Activated T-cell treated with anti-CD3 and anti-CD28 coated beads, Interleukin-2, amount 50 U/mL, for 72 hours (primary cell): ENCODE measurements around the gene TPSB2. TPM values are rescaled to one million over a fixed set of nuclear protein-coding genes. Genes with fewer than 3 reads are reported as not detected.
"Not testable (repeated sequence)": the region's sequence is repeated elsewhere in the genome, so short reads cannot be mapped to it uniquely, and the experiment has no call there.

Experiments
- ATAC-seq, 2 donors: fragments of 150-1000 bp; cut with Tn5 transposase; replicated peaks in 1 of 2; 2 replicates each; pipeline ENCODE4 v1.10.0; 2021; ENCODE audit warnings: moderate library complexity in 2 of 2, mild to moderate bottlenecking in 1 of 2
- DNase-seq, 2 donors: peaks; one replicate each; pipeline ENCODE4 v3.0.0; 2021 to 2022; ENCODE audit warnings: mixed read lengths in 1 of 2
- H3K27ac Mint-ChIP-seq: one replicate; pipeline ENCODE4 v1.8.0; 2022; ENCODE audit warnings: mild to moderate bottlenecking, moderate library complexity, mixed read lengths
- H3K27me3 Mint-ChIP-seq: one replicate; pipeline ENCODE4 v1.8.0; 2022; ENCODE audit warnings: low read depth, mixed read lengths
- H3K36me3 Mint-ChIP-seq, 2 donors: one replicate each; pipeline ENCODE4 v1.8.0; 2022; ENCODE audit warnings: mixed read lengths in 2 of 2, mild to moderate bottlenecking in 1 of 2; ENCODE audit not compliant: insufficient read depth in 2 of 2
- H3K4me1 Mint-ChIP-seq: one replicate; pipeline ENCODE4 v1.8.0; 2022; ENCODE audit warnings: low read depth, mixed read lengths
- H3K4me3 Mint-ChIP-seq, 2 donors: one replicate each; pipeline ENCODE4 v1.8.0; 2022; ENCODE audit warnings: mild to moderate bottlenecking in 2 of 2, mixed read lengths in 2 of 2, moderate library complexity in 2 of 2
- H3K9me3 Mint-ChIP-seq, 2 donors: one replicate each; pipeline ENCODE4 v1.8.0; 2022; ENCODE audit warnings: mixed read lengths in 2 of 2
- total RNA-seq, 2 donors: library from RNA; stranded (reverse); gene quantifications; one replicate each; pipeline ENCODE4 v1.2.3, GENCODE V29; 2022

Gene TPSB2
- total RNA-seq, 2 donors from 2014 or later = 0.60 TPM; not detected in 1

DNA sequence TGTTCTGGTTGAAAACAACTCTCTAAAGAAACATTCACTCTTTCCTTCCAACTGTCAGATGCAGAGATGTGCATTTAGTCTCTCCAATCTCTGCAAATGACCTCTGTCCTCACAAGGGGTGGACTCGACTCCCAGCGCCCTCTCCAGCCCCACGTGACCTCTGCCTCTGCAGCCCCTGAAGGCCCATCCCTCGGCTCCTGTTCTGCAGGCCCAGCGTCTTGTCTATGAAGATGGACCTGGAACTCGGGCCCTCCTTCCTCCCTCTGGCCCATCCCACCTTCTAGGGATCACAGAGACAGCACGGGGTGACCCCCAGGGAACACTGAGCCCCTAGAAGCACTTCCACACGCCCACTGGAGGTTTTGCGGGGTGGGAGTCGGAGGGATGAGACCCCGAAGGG, 13.4 kb upstream of the TPSB2 start:
- H3K27ac Mint-ChIP-seq, H3K4me1 Mint-ChIP-seq, H3K36me3 Mint-ChIP-seq, DNase-seq, H3K9me3 Mint-ChIP-seq, ATAC-seq, H3K4me3 Mint-ChIP-seq: not testable (repeated sequence)
- peaks cover 26% of the 10 kb centered on the region for H3K27me3 Mint-ChIP-seq

- not testable (repeated sequence) for ATAC-seq, H3K27ac Mint-ChIP-seq, H3K4me3 Mint-ChIP-seq, H3K4me1 Mint-ChIP-seq, H3K9me3 Mint-ChIP-seq, H3K36me3 Mint-ChIP-seq, DNase-seq
- H3K27me3 Mint-ChIP-seq = peaks cover 16% of the 10 kb centered on the region
Measured at GRCh38 chr16:1241081-1241480, 11.1 kb upstream of the TPSB2 start.

DNA sequence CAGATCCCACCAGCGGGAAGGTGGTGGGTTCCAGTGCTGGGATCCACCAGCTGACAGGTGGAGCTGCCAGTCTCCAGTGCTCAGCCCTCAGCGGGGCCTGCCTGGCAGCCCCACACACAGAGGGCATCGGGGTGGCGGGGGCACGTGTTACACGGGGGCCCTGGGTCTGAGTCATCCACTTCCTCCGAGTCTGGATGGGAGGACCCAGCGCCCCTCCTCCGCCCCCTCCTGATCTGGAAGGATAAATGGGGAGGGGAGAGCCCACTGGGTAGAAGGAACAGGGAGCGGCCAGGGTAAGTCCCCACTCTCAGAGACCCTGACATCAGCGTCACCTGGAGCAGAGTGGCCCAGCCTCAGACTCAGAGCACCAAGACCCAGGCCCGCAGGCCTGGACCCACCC, 10.5 kb upstream of the TPSB2 start, which contains the start of gene TPSAB1:
TPSAB1 (plus strand) TSS at position 270 of the 400 bp plus-strand sequence. CDS start 234 bp downstream, outside the sequence.
- H3K27ac Mint-ChIP-seq, H3K4me1 Mint-ChIP-seq, H3K9me3 Mint-ChIP-seq, ATAC-seq, H3K4me3 Mint-ChIP-seq, H3K27me3 Mint-ChIP-seq, DNase-seq, H3K36me3 Mint-ChIP-seq: not testable (repeated sequence)

- H3K36me3 Mint-ChIP-seq, H3K9me3 Mint-ChIP-seq, ATAC-seq: not testable (repeated sequence)
Measured at GRCh38 chr16:1239575-1239974, 9.6 kb upstream of the TPSB2 start.

DNA sequence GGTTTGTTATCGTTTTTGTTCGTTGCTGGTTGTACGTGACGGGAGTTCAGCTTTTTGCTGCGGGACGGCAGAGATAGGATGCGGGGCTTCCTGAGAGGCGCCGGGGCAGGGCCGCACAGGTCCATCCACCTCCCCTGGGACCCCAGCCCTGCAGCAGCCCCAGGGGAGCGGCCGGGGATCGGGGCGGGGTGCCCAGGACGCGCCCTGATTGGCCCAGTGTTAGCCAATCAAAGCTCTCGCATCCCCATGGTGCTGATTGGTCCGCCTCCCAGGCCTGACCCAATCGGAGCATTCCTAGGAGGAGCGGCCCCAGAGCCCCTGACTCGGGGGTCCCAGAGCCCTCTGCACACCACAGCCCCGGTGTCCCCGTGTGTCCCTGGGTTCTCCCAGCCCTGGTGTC, 8.9 kb upstream of the TPSB2 start:
- not testable (repeated sequence) for H3K9me3 Mint-ChIP-seq, H3K27ac Mint-ChIP-seq, DNase-seq, H3K27me3 Mint-ChIP-seq, H3K4me3 Mint-ChIP-seq, H3K4me1 Mint-ChIP-seq, H3K36me3 Mint-ChIP-seq
- ATAC-seq = peak in 1 of 2 donors; percentile 53

More at GRCh38 chr16:1239575-1239974, 9.6 kb upstream of the TPSB2 start:
- H3K4me3 Mint-ChIP-seq, DNase-seq, H3K27ac Mint-ChIP-seq, H3K4me1 Mint-ChIP-seq, H3K27me3 Mint-ChIP-seq: not testable (repeated sequence)

DNA sequence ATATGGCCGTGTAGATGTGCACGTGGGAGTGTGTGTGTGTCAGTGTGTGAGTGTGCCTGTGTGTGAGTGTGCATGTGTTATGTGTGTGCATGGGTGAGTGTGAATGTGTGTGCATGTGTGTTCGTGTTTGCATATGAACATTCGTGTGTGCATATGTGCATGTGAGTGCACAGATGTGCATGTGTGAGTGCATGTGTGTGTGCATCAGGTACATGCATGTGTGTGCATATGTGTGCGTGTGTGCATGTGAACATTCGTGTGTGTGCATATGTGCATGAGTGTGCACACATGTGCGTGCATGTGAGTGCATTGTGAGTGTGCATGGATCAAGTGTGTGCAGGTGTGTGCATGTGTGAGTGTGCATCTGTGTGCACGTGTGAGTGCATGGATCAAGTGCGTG, 8.0 kb upstream of the TPSB2 start:
- H3K4me1 Mint-ChIP-seq = no peaks in the 10 kb centered on the region
- ATAC-seq (no peak), DNase-seq (no peak)
- H3K27ac Mint-ChIP-seq = no peak overlapping the region
- no peaks in the 10 kb centered on the region for H3K36me3 Mint-ChIP-seq
- H3K27me3 Mint-ChIP-seq = peaks cover 6% of the 10 kb centered on the region
- no peak overlapping the region for H3K4me3 Mint-ChIP-seq
- no peaks in the 10 kb centered on the region for H3K9me3 Mint-ChIP-seq

DNA sequence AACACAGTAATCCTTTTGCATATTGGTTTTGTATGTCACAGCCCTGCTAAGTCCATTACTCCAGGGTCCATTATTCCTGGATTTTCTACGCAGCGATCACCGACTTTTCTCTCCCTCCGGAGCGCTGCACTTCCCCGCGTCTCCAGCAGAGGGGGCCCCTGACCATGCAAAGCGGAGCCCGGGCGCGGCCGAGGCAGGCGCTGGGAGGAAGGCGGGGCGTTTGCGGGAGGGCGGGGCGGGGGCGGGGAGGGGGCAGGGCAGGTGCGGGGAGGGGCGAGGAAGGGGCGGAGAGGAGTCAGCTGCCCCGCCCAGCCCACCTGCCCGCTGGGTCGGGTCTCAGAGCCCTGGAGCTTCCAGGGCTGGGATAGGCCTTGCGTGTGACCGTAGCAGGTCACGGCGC, 6.7 kb upstream of the TPSB2 start:
- H3K9me3 Mint-ChIP-seq, H3K36me3 Mint-ChIP-seq, H3K27me3 Mint-ChIP-seq, H3K4me1 Mint-ChIP-seq, H3K27ac Mint-ChIP-seq, DNase-seq, H3K4me3 Mint-ChIP-seq: not testable (repeated sequence)
- peak; percentile 56 to 62 for ATAC-seq

DNA sequence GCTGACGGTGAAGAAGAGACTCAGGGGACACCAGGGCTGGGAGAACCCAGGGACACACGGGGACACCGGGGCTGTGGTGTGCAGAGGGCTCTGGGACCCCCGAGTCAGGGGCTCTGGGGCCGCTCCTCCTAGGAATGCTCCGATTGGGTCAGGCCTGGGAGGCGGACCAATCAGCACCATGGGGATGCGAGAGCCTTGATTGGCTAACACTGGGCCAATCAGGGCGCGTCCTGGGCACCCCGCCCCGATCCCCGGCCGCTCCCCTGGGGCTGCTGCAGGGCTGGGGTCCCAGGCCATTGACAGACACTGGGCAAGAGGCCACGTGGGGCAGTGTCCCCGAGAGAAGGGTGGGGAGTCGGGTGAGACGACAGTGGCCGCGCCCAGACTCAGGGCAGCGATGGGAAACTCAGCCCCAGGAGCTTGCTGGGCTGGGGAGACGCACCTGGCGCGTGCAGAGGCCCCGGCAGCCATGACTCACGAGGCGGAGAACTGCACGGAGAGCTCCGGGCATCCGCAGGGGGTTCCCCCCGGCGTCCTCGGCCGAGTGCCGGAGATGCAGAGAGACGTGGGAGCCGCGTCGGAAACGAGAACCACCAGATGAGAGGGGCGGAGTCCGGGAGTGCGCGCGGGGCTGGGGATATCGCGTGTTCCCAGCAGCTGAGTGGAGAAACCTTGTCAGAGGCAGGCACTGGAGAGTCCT, 2.2 kb upstream of the TPSB2 start:
- H3K27ac Mint-ChIP-seq, H3K4me1 Mint-ChIP-seq, H3K27me3 Mint-ChIP-seq, DNase-seq, H3K36me3 Mint-ChIP-seq, H3K4me3 Mint-ChIP-seq, H3K9me3 Mint-ChIP-seq: not testable (repeated sequence)
- peak; percentile 56 to 75 for ATAC-seq

DNA sequence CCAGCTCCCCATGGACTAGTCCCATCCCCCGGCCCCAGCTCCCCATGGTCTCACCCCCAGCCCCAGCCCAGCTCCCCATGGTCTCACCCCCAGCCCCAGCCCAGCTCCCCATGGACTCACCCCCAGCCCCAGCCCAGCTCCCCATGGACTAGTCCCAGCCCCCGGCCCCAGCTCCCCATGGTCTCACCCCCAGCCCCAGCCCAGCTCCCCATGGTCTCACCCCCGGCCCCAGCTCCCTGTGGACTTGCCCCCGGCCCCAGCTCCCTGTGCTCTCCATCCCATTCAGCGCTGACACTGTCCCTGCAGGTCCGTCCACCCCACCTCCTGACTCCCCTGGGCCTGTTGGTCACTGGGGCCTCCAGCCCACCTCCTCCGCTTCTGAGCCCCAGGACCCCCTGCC, 1.3 kb upstream of the TPSB2 start:
- DNase-seq, H3K4me1 Mint-ChIP-seq, H3K36me3 Mint-ChIP-seq, H3K27ac Mint-ChIP-seq, H3K4me3 Mint-ChIP-seq, H3K27me3 Mint-ChIP-seq, ATAC-seq, H3K9me3 Mint-ChIP-seq: not testable (repeated sequence)

DNA sequence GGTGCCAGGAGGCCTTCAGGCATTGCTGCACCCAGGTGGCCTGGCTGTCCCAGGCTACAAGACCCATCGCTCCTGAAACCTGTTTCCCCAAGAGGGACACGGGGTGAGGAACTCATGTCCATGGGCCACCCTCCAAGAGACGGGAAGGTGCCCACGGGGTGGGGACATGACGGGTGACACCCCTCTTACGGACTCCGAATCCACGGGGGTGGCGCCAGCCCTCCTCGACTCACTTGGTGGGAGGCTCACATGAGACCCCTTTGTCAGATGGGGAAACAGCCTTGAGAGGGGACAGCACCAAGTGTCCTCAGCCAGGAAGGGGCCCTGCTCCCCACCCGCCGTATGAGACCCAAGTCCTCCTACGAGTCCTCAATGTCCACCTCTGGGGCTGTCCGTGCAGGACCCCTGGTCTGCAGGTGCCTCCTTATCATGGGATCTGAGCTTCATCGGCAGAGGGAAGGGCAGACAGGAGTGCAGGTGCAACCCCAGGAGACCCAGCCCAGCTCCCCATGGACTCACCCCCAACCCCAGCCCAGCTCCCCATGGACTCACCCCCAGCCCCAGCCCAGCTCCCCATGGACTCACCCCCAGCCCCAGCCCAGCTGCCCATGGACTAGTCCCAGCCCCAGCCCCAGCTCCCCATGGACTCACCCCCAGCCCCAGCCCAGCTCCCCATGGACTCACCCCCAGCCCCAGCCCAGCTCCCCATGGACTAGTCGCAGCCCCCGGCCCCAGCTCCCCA, 658 bp upstream of the TPSB2 start:
- ATAC-seq, H3K27me3 Mint-ChIP-seq, H3K4me3 Mint-ChIP-seq: not testable (repeated sequence)

GRCh38 chr16:1229476-1229875, 508 bp downstream of the TPSB2 start:
- not testable (repeated sequence) for ATAC-seq, H3K4me3 Mint-ChIP-seq, DNase-seq, H3K36me3 Mint-ChIP-seq, H3K9me3 Mint-ChIP-seq, H3K27me3 Mint-ChIP-seq, H3K27ac Mint-ChIP-seq, H3K4me1 Mint-ChIP-seq

More for the DNA sequence above, 658 bp upstream of the TPSB2 start:
- H3K27ac Mint-ChIP-seq, DNase-seq, H3K36me3 Mint-ChIP-seq, H3K9me3 Mint-ChIP-seq, H3K4me1 Mint-ChIP-seq: not testable (repeated sequence)

DNA sequence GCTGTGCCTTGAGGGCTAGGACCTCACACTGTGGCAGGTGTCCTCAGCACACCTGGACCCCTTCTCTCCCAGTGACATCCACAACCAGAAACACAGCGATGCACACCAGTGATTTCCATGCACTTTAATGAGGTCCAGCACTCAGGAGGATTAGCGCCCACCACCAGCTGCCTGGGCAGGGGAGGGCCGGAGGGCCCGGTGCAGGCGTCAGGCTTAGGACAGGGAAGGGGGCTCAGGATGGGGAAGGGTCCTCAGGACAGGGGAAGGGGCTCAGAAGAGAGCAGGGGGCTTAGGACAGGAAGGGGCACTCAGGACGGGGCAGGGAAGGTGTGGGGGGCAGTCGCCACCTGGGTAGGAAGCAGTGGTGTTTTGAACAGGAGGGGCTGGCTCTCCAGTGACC, 1.8 kb downstream of the TPSB2 start:
- not testable (repeated sequence) for H3K36me3 Mint-ChIP-seq, H3K4me1 Mint-ChIP-seq, H3K27ac Mint-ChIP-seq, DNase-seq, ATAC-seq, H3K27me3 Mint-ChIP-seq, H3K9me3 Mint-ChIP-seq, H3K4me3 Mint-ChIP-seq

GRCh38 chr16:1226692-1227091, 3.3 kb downstream of the TPSB2 start:
- H3K27me3 Mint-ChIP-seq, H3K4me1 Mint-ChIP-seq, DNase-seq, H3K36me3 Mint-ChIP-seq, H3K4me3 Mint-ChIP-seq, ATAC-seq, H3K9me3 Mint-ChIP-seq, H3K27ac Mint-ChIP-seq: not testable (repeated sequence)
